WTC11 (cell line): ENCODE measurements around the gene TAF8. TPM values are rescaled to one million over a fixed set of nuclear protein-coding genes. Genes with fewer than 3 reads are reported as not detected.

Experiments
- ATAC-seq: fragments of 200-7000 bp; cut with Tn5 transposase; 2 replicates; pipeline ENCODE4 v1.10.0; 2021; ENCODE audit warnings: mild to moderate bottlenecking, moderate library complexity
- CTCF ChIA-PET: fragments of 300-600 bp; sonication (Branson Sonifier 250); formaldehyde crosslinking; loops from one replicate; lab custom pipeline; 2021; ENCODE audit warnings: antibody characterized with exemption; lab: Charles Lee
- POLR2A ChIA-PET: fragments of 350-600 bp; sonication (Branson Sonifier 250); formaldehyde crosslinking; loops from one replicate; lab custom pipeline; 2021; ENCODE audit warnings: antibody characterized with exemption; lab: Charles Lee
- DNase-seq: peaks from one replicate; pipeline ENCODE4 v3.0.0; 2021; ENCODE audit warnings: low spot score
- H3K27ac Mint-ChIP-seq: 2 replicates; pipeline ENCODE4 v1.8.0; 2021; ENCODE audit warnings: mixed read lengths
- H3K27me3 Mint-ChIP-seq: 2 replicates; pipeline ENCODE4 v1.8.0; 2021; ENCODE audit warnings: low read depth, mild to moderate bottlenecking, moderate library complexity, mixed read lengths
- H3K36me3 Mint-ChIP-seq: 2 replicates; pipeline ENCODE4 v1.8.0; 2021; ENCODE audit warnings: mixed read lengths
- H3K4me1 Mint-ChIP-seq: 2 replicates; pipeline ENCODE4 v1.8.0; 2022; ENCODE audit warnings: mixed read lengths
- H3K4me3 Mint-ChIP-seq: 2 replicates; pipeline ENCODE4 v1.8.0; 2021; ENCODE audit warnings: mild to moderate bottlenecking, moderate library complexity, mixed read lengths
- H3K9me3 Mint-ChIP-seq: 2 replicates; pipeline ENCODE4 v1.8.0; 2021; ENCODE audit warnings: mixed read lengths
- ATF1 ChIP-seq: sonication (generic); formaldehyde crosslinking; IDR thresholded peaks from 2 replicates; pipeline ENCODE4 v1.8.1; 2023; ENCODE audit warnings: mild to moderate bottlenecking, moderate library complexity, missing genetic modification reagents
- ATF6 ChIP-seq: sonication (generic); formaldehyde crosslinking; IDR thresholded peaks from 2 replicates; pipeline ENCODE4 v1.8.1; 2023; ENCODE audit warnings: mild to moderate bottlenecking, missing genetic modification reagents
- CREM ChIP-seq: sonication (generic); formaldehyde crosslinking; IDR thresholded peaks from 2 replicates; pipeline ENCODE4 v1.8.1; 2022; ENCODE audit warnings: mild to moderate bottlenecking, missing genetic modification reagents, moderate library complexity
- ETV6 ChIP-seq: sonication (generic); formaldehyde crosslinking; IDR thresholded peaks from 2 replicates; pipeline ENCODE4 v1.8.1; 2022; ENCODE audit warnings: mild to moderate bottlenecking, missing genetic modification reagents
- GTF2I ChIP-seq: fragments of 250-450 bp; sonication (Bioruptor Pico); conservative IDR thresholded peaks from 2 replicates; pipeline ENCODE4 v1.4.0; 2021; ENCODE audit warnings: mild to moderate bottlenecking
- JUN ChIP-seq: sonication (generic); formaldehyde crosslinking; IDR thresholded peaks from 2 replicates; pipeline ENCODE4 v1.8.0; 2023; ENCODE audit warnings: mild to moderate bottlenecking, missing genetic modification reagents
- MLX ChIP-seq: sonication (generic); formaldehyde crosslinking; IDR thresholded peaks from 2 replicates; pipeline ENCODE4 v1.8.1; 2023; ENCODE audit warnings: mild to moderate bottlenecking, missing genetic modification reagents, moderate library complexity
- NFATC4 ChIP-seq: fragments of 250-450 bp; sonication (Bioruptor Pico); IDR thresholded peaks from 2 replicates; pipeline ENCODE4 v1.9.0; 2021; ENCODE audit warnings: mild to moderate bottlenecking
- RORB ChIP-seq: fragments of 250-450 bp; sonication (Bioruptor Pico); IDR thresholded peaks from 2 replicates; pipeline ENCODE4 v1.9.0; 2021; ENCODE audit warnings: mild to moderate bottlenecking
- SMAD4 ChIP-seq: sonication (generic); formaldehyde crosslinking; IDR thresholded peaks from 2 replicates; pipeline ENCODE4 v1.8.0; 2022; ENCODE audit warnings: mild to moderate bottlenecking, missing genetic modification reagents
- SOX15 ChIP-seq: fragments of 250-450 bp; sonication (Bioruptor Pico); IDR thresholded peaks from 2 replicates; pipeline ENCODE4 v1.9.0; 2021; ENCODE audit warnings: mild to moderate bottlenecking
- TEAD4 ChIP-seq: sonication (generic); formaldehyde crosslinking; IDR thresholded peaks from 2 replicates; pipeline ENCODE4 v1.8.0; 2022; ENCODE audit warnings: mild to moderate bottlenecking, missing genetic modification reagents
- ZBTB43 ChIP-seq: sonication (generic); formaldehyde crosslinking; IDR thresholded peaks from 2 replicates; pipeline ENCODE4 v1.8.1; 2023; ENCODE audit warnings: mild to moderate bottlenecking, missing genetic modification reagents
- ZMAT4 ChIP-seq: fragments of 250-450 bp; sonication (Bioruptor Pico); IDR thresholded peaks from 2 replicates; pipeline ENCODE4 v1.9.0; 2021; ENCODE audit warnings: mild to moderate bottlenecking
- ZNF219 ChIP-seq: sonication (generic); formaldehyde crosslinking; IDR thresholded peaks from 2 replicates; pipeline ENCODE4 v1.8.0; 2023; ENCODE audit warnings: missing genetic modification reagents, mild to moderate bottlenecking, borderline replicate concordance
- ZNF232 ChIP-seq: sonication (generic); formaldehyde crosslinking; IDR thresholded peaks from 2 replicates; pipeline ENCODE4 v1.8.0; 2022; ENCODE audit warnings: mild to moderate bottlenecking, missing genetic modification reagents
- ZNF263 ChIP-seq: sonication (generic); formaldehyde crosslinking; IDR thresholded peaks from 2 replicates; pipeline ENCODE4 v1.8.1; 2022; ENCODE audit warnings: low read depth, mild to moderate bottlenecking, moderate library complexity, missing genetic modification reagents
- ZNF396 ChIP-seq: fragments of 250-450 bp; sonication (Bioruptor Pico); IDR thresholded peaks from 2 replicates; pipeline ENCODE4 v1.8.0; 2021; ENCODE audit warnings: mild to moderate bottlenecking, moderate library complexity, borderline replicate concordance
- ZNF425 ChIP-seq: fragments of 250-450 bp; sonication (Bioruptor Pico); conservative IDR thresholded peaks from 2 replicates; pipeline ENCODE4 v1.9.0; 2021; ENCODE audit warnings: mild to moderate bottlenecking
- ZNF671 ChIP-seq: fragments of 250-450 bp; sonication (Bioruptor Pico); IDR thresholded peaks from 2 replicates; pipeline ENCODE4 v1.8.0; 2021; ENCODE audit warnings: mild to moderate bottlenecking
- ZSCAN18 ChIP-seq: fragments of 250-450 bp; sonication (Bioruptor Pico); IDR thresholded peaks from 2 replicates; pipeline ENCODE4 v2.1.2; 2022; ENCODE audit warnings: mild to moderate bottlenecking, moderate library complexity
- total RNA-seq: library from RNA; stranded (reverse); gene quantifications from 3 replicates; pipeline ENCODE4 v1.2.3, GENCODE V29; 2021

Gene TAF8
- total RNA-seq, 1 experiment from 2014 or later, result 31.0 TPM

- TF ChIP-seq ZNF232 (CRISPR knock-in tag), result no peak
- no peak for TF ChIP-seq ATF1 (CRISPR knock-in tag)
- TF ChIP-seq SMAD4 (CRISPR knock-in tag), result no peak
- no peak for TF ChIP-seq RORB (CRISPR knock-in tag)
- TF ChIP-seq ZNF263 (CRISPR knock-in tag), result no peak
- peaks cover 18% of the 10 kb centered on the region for H3K27me3 Mint-ChIP-seq
- peaks cover 14% of the 10 kb centered on the region for H3K4me1 Mint-ChIP-seq
- no peaks in the 10 kb centered on the region for H3K9me3 Mint-ChIP-seq
- ATAC-seq, result no peak
- DNase-seq, result no peak
- ChIA-PET CTCF (interaction anchor here (1.3 to 3.7 kb wide), 2 partner anchors 21 to 464 kb away, joined by 3 to 10 read pairs; no protein-coding TSS in a partner anchor), POLR2A (no interaction called here)
- H3K4me3 Mint-ChIP-seq, result no peak overlapping the region
- peaks cover 9% of the 10 kb centered on the region; the same call in 1 of the 2 replicates for H3K36me3 Mint-ChIP-seq
- no peak overlapping the region for H3K27ac Mint-ChIP-seq
Measured at GRCh38 chr6:42083530-42083929, 33.2 kb downstream of the TAF8 start.

GRCh38 chr6:42084889-42085288 is 34.6 kb downstream of the TAF8 start:
- ChIA-PET CTCF (interaction anchor here (1.0 to 12.3 kb wide), 6 partner anchors 9 to 87 kb away, joined by 3 to 127 read pairs (median 6); no protein-coding TSS in a partner anchor), POLR2A (interaction anchor here (0.9 kb wide), 1 partner anchor 11 kb away, joined by 3 read pairs; no protein-coding TSS in a partner anchor)
- Mint-ChIP-seq H3K36me3 (peaks cover 2% of the 10 kb centered on the region; the same call in 1 of the 2 replicates), H3K27ac (no peak overlapping the region), H3K9me3 (no peaks in the 10 kb centered on the region), H3K4me3 (no peak overlapping the region), H3K27me3 (peaks cover 28% of the 10 kb centered on the region), H3K4me1 (peaks cover 14% of the 10 kb centered on the region)
- TF ChIP-seq SOX15 (CRISPR knock-in tag) (no peak), GTF2I (CRISPR knock-in tag) (no peak), ATF6 (CRISPR knock-in tag) (no peak), ZNF671 (CRISPR knock-in tag) (no peak), ZNF425 (CRISPR knock-in tag) (no peak), ZNF219 (no peak), TEAD4 (CRISPR knock-in tag) (no peak), NFATC4 (CRISPR knock-in tag) (no peak), ZSCAN18 (CRISPR knock-in tag) (no peak), CREM (CRISPR knock-in tag) (no peak), ETV6 (no peak), ZMAT4 (CRISPR knock-in tag) (no peak), MLX (no peak), JUN (CRISPR knock-in tag) (no peak), ATF1 (CRISPR knock-in tag) (no peak), ZNF396 (CRISPR knock-in tag) (no peak), ZBTB43 (CRISPR knock-in tag) (no peak)
- ATAC-seq, result no peak
- no peak for DNase-seq
